H1 (cell line): ENCODE results near the gene RCL1.

Experiments used
- CBX5 ChIP-seq: fragments of 300-800, 300-1000 bp; sonication (generic); IDR thresholded peaks from 2 replicates; pipeline ENCODE4 v1.7.1; 2016; ENCODE audit warnings: antibody characterized with exemption, low read length, low read depth
- CTCF ChIP-seq, 3 experiments: IDR thresholded peaks; 1 replicate in 2 of 3; 2 replicates in 1 of 3; pipeline versions ENCODE4 v1.5.1 to v1.6.1; 2011; ENCODE audit warnings: low read length in 3 of 3, mild to moderate bottlenecking in 3 of 3, inconsistent platforms in 2 of 3, low read depth in 1 of 3, moderate library complexity in 1 of 3; ENCODE audit not compliant: insufficient read depth in 1 of 3; ENCODE audit errors: control extremely low read depth in 1 of 3
- JUN ChIP-seq: IDR thresholded peaks from 2 replicates; pipeline ENCODE4 v1.6.1; 2011; ENCODE audit warnings: low read depth, mild to moderate bottlenecking, improper control_type of control experiment, low read length
- KDM1A ChIP-seq: fragments of 200-600, 300-600 bp; sonication (generic); IDR thresholded peaks from 2 replicates; pipeline ENCODE4 v1.7.1; 2016; ENCODE audit warnings: mild to moderate bottlenecking, low read length, borderline replicate concordance
- NANOG ChIP-seq: IDR thresholded peaks from 2 replicates; pipeline ENCODE4 v1.6.1; 2011; ENCODE audit warnings: low read length, low read depth, mild to moderate bottlenecking, inconsistent platforms; ENCODE audit not compliant: insufficient read depth, poor library complexity, severe bottlenecking
- POLR2A ChIP-seq, 2 experiments: IDR thresholded peaks; 1 replicate in 1 of 2; 2 replicates in 1 of 2; pipeline ENCODE4 v1.6.1; 2011; ENCODE audit warnings: low read depth in 2 of 2, low read length in 2 of 2, mild to moderate bottlenecking in 2 of 2; ENCODE audit errors: control extremely low read depth in 1 of 2
- SIN3A ChIP-seq, 2 experiments: IDR thresholded peaks in 1 of 2; conservative IDR thresholded peaks in 1 of 2; 2 replicates each; pipeline ENCODE4 v1.6.1; 2011 to 2012; ENCODE audit warnings: low read length in 2 of 2, improper control_type of control experiment in 1 of 2, low read depth in 1 of 2, mild to moderate bottlenecking in 1 of 2
- SIX5 ChIP-seq: IDR thresholded peaks from 2 replicates; pipeline ENCODE4 v1.6.1; 2011; ENCODE audit warnings: mild to moderate bottlenecking, low read depth, low read length

- TF ChIP-seq CBX5 (no peak), POLR2A (IDR thresholded peaks at IDR 0.05; ENCODE audit: control extremely low read depth in 1 of 2, low read depth in 2 of 2, low read length in 2 of 2) (no peak), SIX5 (no peak), CTCF (IDR thresholded peaks at IDR 0.05; ENCODE audit: control extremely low read depth in 1 of 3, insufficient read depth in 1 of 3, low read depth in 1 of 3, low read length in 3 of 3) (no peak), SIN3A (conservative IDR thresholded peaks at IDR 0.05 in 1 of 2, IDR thresholded peaks at IDR 0.05 in 1 of 2; ENCODE audit: low read depth in 1 of 2, low read length in 2 of 2) (no peak), JUN (no peak), KDM1A (no peak), NANOG (no peak)
Measured at GRCh38 chr9:4756420-4756819, 36.3 kb upstream of the RCL1 start.
